Epithelial cell of proximal tubule (primary cell): ENCODE measurements around the gene TULP3. TPM values are rescaled to one million over a fixed set of nuclear protein-coding genes. Genes with fewer than 3 reads are reported as not detected.
A peak's percentile ranks its signal among the peaks of the same experiment; 100 is the strongest.

Experiments
- DNase-seq: peaks from one replicate; pipeline ENCODE4 v3.0.0-alpha.2; 2011; ENCODE audit warnings: low read depth
- H3K4me3 ChIP-seq: 2 replicates; pipeline ENCODE4 v1.5.1; 2011; ENCODE audit warnings: low read depth, mild to moderate bottlenecking, low read length
- total RNA-seq: library from RNA; depleted of rRNA; stranded (reverse); fragments of >200 nt; gene quantifications from 2 replicates; pipeline ENCODE4 v1.2.3, GENCODE V29; 2015
- TF ChIP-seq, protein P1 (sequence below): conservative IDR thresholded peaks from 2 replicates; pipeline ENCODE4 v1.5.1; 2012; ENCODE audit warnings: low read depth, mild to moderate bottlenecking, low read length

The TULP3 gene
- total RNA-seq, 1 donor from 2014 or later = 26.6 TPM

- TF ChIP-seq, protein P1, sequence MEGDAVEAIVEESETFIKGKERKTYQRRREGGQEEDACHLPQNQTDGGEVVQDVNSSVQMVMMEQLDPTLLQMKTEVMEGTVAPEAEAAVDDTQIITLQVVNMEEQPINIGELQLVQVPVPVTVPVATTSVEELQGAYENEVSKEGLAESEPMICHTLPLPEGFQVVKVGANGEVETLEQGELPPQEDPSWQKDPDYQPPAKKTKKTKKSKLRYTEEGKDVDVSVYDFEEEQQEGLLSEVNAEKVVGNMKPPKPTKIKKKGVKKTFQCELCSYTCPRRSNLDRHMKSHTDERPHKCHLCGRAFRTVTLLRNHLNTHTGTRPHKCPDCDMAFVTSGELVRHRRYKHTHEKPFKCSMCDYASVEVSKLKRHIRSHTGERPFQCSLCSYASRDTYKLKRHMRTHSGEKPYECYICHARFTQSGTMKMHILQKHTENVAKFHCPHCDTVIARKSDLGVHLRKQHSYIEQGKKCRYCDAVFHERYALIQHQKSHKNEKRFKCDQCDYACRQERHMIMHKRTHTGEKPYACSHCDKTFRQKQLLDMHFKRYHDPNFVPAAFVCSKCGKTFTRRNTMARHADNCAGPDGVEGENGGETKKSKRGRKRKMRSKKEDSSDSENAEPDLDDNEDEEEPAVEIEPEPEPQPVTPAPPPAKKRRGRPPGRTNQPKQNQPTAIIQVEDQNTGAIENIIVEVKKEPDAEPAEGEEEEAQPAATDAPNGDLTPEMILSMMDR = no peak
- peak overlapping the region; percentile 82 for H3K4me3 ChIP-seq
- DNase-seq = no peak
Observed at GRCh38 chr12:2892246-2892645, 1.6 kb downstream of the TULP3 start.

GRCh38 chr12:2893007-2893406, 2.3 kb downstream of the TULP3 start:
- no peak overlapping the region for H3K4me3 ChIP-seq
- DNase-seq = peak; percentile 55
- TF ChIP-seq, protein P1 = no peak

DNA sequence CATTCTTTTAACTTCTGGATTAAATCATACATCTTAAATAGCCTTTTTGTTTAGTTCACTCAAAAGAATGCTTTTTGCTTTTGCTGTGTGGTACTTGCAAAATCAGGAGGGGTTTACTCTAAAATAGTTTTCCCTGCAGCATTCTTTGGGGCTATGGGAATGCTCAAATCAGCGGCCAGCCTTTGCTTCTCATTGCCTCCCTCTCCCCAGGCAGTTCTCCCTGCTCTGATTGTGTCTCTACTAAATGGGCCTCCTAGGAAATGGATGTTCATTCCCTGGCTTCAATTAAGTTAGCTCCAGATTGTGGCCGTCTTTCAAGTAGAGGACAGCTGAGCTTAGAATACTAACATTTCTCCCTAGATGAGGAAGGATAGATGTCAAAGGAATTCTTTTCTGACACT, 4.4 kb downstream of the TULP3 start:
- no peak for DNase-seq
- TF ChIP-seq, protein P1 = no peak
- no peak overlapping the region for H3K4me3 ChIP-seq

DNA sequence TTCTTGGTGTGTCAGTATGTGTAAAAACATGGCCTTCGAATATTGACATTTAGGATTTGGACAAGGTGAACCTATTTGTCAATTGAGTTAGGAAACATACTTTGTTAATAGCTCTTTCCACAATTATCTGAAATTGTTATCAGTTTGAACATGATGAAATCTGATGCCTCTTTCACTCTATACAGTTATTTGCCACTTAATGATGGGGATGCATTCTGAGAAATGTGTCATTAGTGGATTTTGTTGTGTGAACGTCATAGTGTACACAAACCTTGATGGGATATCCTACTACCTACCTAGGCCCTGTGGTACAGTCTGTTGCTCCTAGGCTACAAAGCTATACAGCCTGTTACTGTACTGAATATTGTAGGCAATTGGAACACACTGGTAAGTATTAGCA, 4.8 kb downstream of the TULP3 start:
- TF ChIP-seq, protein P1 = no peak
- no peak for DNase-seq
- no peak overlapping the region for H3K4me3 ChIP-seq

DNA sequence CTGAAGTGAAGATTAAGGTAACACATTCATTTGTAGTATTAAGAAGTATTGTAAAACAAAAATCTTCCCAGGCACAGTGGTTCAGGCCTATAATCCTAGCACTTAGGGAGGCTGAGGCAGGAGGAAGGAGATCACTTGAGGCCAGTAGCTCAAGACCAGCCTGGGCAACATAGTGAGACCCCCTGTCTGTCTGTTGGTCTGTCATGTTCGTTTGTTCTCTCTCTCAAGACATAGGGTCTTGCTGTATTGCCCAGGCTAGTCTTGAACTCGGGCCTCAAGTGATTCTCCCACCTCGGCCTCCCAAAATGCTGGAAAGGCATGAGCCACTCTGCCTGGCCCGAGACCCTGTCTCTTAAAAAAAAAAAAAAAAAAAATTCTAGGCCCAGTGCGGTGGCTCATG, 6.7 kb downstream of the TULP3 start:
- TF ChIP-seq, protein P1 = no peak
- H3K4me3 ChIP-seq = no peak overlapping the region
- DNase-seq = no peak

DNA sequence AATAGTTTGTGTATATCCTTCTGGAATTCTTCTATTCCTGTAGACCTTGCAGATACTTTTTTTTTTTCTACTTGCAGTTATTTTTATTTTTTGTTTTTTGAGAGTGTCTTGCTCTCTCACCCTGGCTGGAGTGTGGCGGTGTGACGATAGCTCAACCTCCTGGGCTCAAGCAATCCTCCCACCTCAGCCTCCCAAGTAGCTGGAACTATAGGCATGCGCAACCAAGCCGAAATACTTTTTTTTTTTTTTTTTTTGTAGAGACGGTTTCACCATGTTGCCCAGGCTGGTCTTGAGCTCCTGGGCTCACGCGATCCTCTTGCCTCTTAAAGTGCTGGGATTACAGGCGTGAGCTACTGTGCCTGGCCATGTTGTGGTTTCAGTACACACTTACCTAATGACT, 10.0 kb downstream of the TULP3 start:
- no peak for DNase-seq
- TF ChIP-seq, protein P1 = no peak
- H3K4me3 ChIP-seq = no peak overlapping the region

GRCh38 chr12:2902272-2902880, 11.7 kb downstream of the TULP3 start:
- TF ChIP-seq, protein P1 = no peak
- no peak overlapping the region for H3K4me3 ChIP-seq
- DNase-seq = no peak
